Measurements from ENCODE around the gene KCNJ5. TPM values are rescaled to one million over a fixed set of nuclear protein-coding genes. Genes with fewer than 3 reads are reported as not detected.

KCNJ5 gene
- total RNA-seq, 1 donor from 2014 or later = 1.5 TPM

DNA sequence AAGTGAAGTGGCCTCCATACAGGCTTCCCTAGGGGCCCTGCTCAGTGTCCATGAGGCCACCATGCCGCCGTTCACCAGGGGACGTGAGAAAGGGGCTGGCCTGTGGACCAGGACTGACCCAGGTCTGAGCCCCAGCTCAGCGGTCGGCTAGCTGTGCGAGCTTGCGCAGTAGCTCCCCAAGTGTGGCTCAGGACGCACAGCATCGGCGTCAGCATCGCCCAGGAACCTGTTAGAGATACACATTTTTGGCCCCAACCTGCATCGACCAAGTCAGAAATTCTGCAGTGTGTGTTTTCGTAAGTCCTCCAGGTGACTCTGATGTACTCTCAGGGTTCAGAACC is 51.1 kb downstream of the KCNJ5 start:
- Histone ChIP-seq H3K4me3 (peak overlapping the region in 1 of 2 donors; percentile 24), H3K4me1 (peaks cover 5% of the 10 kb centered on the region), H3K27me3 (no peaks in the 10 kb centered on the region), H3K9me3 (no peaks in the 10 kb centered on the region), H3K27ac (peak overlapping the region; percentile 29), H3K36me3 (no peaks in the 10 kb centered on the region)
- TF ChIP-seq POLR2AphosphoS5 (IDR thresholded peaks at IDR 0.05; ENCODE audit: insufficient read depth in 1 of 2, low read depth in 1 of 2) (no peak), POLR2A (IDR thresholded peaks at IDR 0.05) (no peak), CTCF (IDR thresholded peaks at IDR 0.05) (no peak)
- intact Hi-C loops (cut with DNase I) = no loop called here
- DNase-seq (ENCODE audit: extremely low spot score in 2 of 2) = no peak

DNA sequence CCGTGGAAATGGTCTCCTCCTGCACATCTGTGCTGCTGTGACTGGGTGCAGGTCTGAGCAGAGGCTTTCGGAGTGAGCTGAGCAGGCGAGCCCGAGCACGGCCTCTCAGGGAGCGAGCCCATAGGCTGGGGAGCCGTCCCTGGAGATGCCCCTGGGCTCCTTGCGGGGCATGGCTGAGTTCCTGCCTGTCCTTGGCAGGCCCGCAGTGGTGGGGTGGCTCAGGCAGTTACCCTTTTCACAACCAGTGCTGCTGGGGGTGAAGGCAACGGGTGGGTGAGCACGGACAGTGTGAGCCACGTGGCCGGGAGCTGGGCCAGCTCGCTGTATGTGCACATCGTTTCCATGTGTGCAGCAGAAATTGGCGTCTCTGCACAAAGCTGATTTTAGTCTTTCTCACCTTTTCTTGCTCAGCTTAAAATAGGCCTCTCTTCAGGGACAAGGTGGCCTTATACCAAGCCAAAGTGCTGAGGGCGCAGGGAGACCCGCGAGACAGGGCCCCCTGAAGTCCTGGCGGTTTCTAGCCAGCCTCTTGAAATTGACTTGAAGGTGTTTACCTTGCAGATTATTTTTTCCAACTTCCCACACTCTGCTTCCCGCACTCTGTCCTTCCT is 51.8 kb downstream of the KCNJ5 start, which contains the start of gene TP53AIP1:
Gene TP53AIP1 (minus strand): TSS at position 55 of the 611 bp plus-strand sequence. CDS start 5,053 bp downstream, outside the sequence.
- no peaks in the 10 kb centered on the region for H3K27me3 ChIP-seq
- H3K4me3 ChIP-seq = peak within 1 kb of the TSS in 1 of 2 donors; percentile 24
- H3K36me3 ChIP-seq = no peaks in the 10 kb centered on the region
- peaks cover 5% of the 10 kb centered on the region for H3K4me1 ChIP-seq
- TF ChIP-seq CTCF (IDR thresholded peaks at IDR 0.05) (no peak), POLR2A (IDR thresholded peaks at IDR 0.05) (no peak), POLR2AphosphoS5 (IDR thresholded peaks at IDR 0.05; ENCODE audit: insufficient read depth in 1 of 2, low read depth in 1 of 2) (no peak)
- no peak for DNase-seq (ENCODE audit: extremely low spot score in 2 of 2)
- peak within 1 kb of the TSS; percentile 29 for H3K27ac ChIP-seq
- intact Hi-C loops (cut with DNase I) = no loop called here
- H3K9me3 ChIP-seq = no peaks in the 10 kb centered on the region

DNA sequence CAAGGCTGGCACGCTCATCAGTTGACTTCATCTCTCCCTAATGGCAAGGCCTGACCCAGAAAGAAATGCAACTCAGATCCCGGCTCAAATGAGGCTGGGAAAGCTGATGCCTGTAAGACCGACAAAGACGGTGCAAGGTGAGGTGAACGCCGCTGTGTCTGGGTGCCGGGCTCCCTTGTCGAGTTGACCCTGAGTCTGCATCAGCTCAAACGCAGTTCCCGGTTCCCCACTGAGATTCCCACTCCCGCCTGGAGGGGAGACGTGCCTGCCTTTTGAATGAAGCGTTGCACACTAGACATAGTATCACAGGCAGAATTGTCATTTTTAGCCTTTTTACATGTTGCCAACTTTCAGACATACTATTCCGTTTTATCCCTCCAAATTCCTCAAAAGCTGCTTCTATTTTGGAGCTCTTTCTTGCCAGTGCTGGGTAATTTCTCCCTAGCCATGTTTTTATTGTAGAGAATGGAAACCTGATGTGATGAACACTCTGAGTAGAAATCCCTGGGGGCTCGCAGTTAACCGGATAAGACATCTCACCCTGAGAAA is 52.3 kb downstream of the KCNJ5 start:
- Histone ChIP-seq H3K4me1 (no peaks in the 10 kb centered on the region), H3K27me3 (no peaks in the 10 kb centered on the region), H3K36me3 (no peaks in the 10 kb centered on the region), H3K9me3 (no peaks in the 10 kb centered on the region), H3K27ac (no peak overlapping the region), H3K4me3 (no peak overlapping the region)
- DNase-seq (ENCODE audit: extremely low spot score in 2 of 2) = no peak
- TF ChIP-seq CTCF (IDR thresholded peaks at IDR 0.05) (no peak), POLR2AphosphoS5 (IDR thresholded peaks at IDR 0.05; ENCODE audit: insufficient read depth in 1 of 2, low read depth in 1 of 2) (no peak), POLR2A (IDR thresholded peaks at IDR 0.05) (no peak)
- intact Hi-C loops (cut with DNase I) = no loop called here

- intact Hi-C loops (cut with DNase I) = no loop called here
- TF ChIP-seq POLR2A (IDR thresholded peaks at IDR 0.05) (no peak), CTCF (IDR thresholded peaks at IDR 0.05) (no peak), POLR2AphosphoS5 (IDR thresholded peaks at IDR 0.05; ENCODE audit: insufficient read depth in 1 of 2, low read depth in 1 of 2) (no peak)
- no peak overlapping the region for H3K4me3 ChIP-seq
- no peak for DNase-seq (ENCODE audit: extremely low spot score in 2 of 2)
- no peaks in the 10 kb centered on the region for H3K4me1 ChIP-seq
- H3K27me3 ChIP-seq = no peaks in the 10 kb centered on the region
- H3K36me3 ChIP-seq = no peaks in the 10 kb centered on the region
- no peak overlapping the region for H3K27ac ChIP-seq
- H3K9me3 ChIP-seq = no peaks in the 10 kb centered on the region
Observed at GRCh38 chr11:128946648-128947047, 55.5 kb downstream of the KCNJ5 start.

DNA sequence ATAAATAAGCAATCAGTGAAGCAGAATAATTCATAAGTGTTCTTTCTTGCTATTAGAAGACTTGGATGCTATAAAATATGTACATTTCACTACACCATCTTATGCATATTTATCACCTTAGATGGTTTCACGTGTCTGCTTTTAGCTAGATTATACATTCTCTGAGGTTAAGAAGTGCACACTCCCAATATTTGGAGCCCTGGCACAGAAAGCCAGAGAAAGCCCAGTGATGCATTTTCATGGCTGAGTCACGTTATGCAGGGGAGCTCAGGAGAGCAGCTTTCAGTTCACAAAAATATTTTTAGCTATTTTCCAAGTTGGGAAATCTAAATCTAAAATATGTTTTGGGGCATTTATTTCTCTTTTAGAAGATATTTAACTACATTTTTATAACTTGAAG is 56.6 kb downstream of the KCNJ5 start:
- Histone ChIP-seq H3K36me3 (no peaks in the 10 kb centered on the region), H3K9me3 (no peaks in the 10 kb centered on the region), H3K4me3 (no peak overlapping the region), H3K4me1 (no peaks in the 10 kb centered on the region), H3K27me3 (no peaks in the 10 kb centered on the region), H3K27ac (no peak overlapping the region)
- no peak for TF ChIP-seq POLR2A (IDR thresholded peaks at IDR 0.05)
- no peak for TF ChIP-seq CTCF (IDR thresholded peaks at IDR 0.05)
- no peak for DNase-seq (ENCODE audit: extremely low spot score in 2 of 2)
- intact Hi-C loops (cut with DNase I) = no loop called here

Measured in vagina (tissue), 2 donors.